Measurements from ENCODE around the gene GALNT2.

GRCh38 chr1:230043081-230043480 lies 24.0 kb upstream of the GALNT2 start:
- no peak for TF ChIP-seq CTCF (IDR thresholded peaks at IDR 0.05)
- no peak for TF ChIP-seq ZFX (IDR thresholded peaks at IDR 0.05; ENCODE audit: borderline replicate concordance)
